DOHH2 (cell line): ENCODE results near the gene KCNV2.

Source experiments
- H3F3A ChIP-seq: fragments of 200-600 bp; sonication (generic), shearing (Covaris generic); 2 replicates; pipeline ENCODE4 v1.6.0; 2016; ENCODE audit warnings: antibody characterized with exemption, mild to moderate bottlenecking; ENCODE audit not compliant: control insufficient read depth, insufficient read depth
- H3K27ac ChIP-seq: fragments of 200-600 bp; sonication (generic); 2 replicates; pipeline ENCODE4 v1.5.1; 2014; ENCODE audit warnings: low read depth, mild to moderate bottlenecking, low read length, moderate library complexity
- H3K27me3 ChIP-seq: fragments of 200-600 bp; sonication (generic); 2 replicates; pipeline ENCODE4 v1.6.1; 2014; ENCODE audit warnings: mild to moderate bottlenecking, low read length, mixed read lengths; ENCODE audit not compliant: control insufficient read depth
- H3K36me3 ChIP-seq: fragments of 200-600 bp; sonication (generic); 2 replicates; pipeline ENCODE4 v1.6.1; 2014; ENCODE audit warnings: mild to moderate bottlenecking, low read length, moderate library complexity, mixed read lengths; ENCODE audit not compliant: control insufficient read depth
- H3K4me1 ChIP-seq: fragments of 200-600 bp; sonication (generic); 2 replicates; pipeline ENCODE4 v1.6.1; 2014; ENCODE audit warnings: mild to moderate bottlenecking, low read length, mixed read lengths; ENCODE audit not compliant: control insufficient read depth
- H3K4me2 ChIP-seq: fragments of 200-600 bp; sonication (generic); 2 replicates; pipeline ENCODE4 v1.6.0; 2014; ENCODE audit warnings: mild to moderate bottlenecking, low read length, moderate library complexity
- H3K4me3 ChIP-seq: fragments of 200-600 bp; sonication (generic); 2 replicates; pipeline ENCODE4 v1.5.1; 2014; ENCODE audit warnings: mild to moderate bottlenecking, low read length, mixed read lengths
- H3K79me2 ChIP-seq: fragments of 200-600 bp; sonication (generic); 2 replicates; pipeline ENCODE4 v1.6.1; 2014; ENCODE audit warnings: mild to moderate bottlenecking, low read length, mixed read lengths; ENCODE audit not compliant: control insufficient read depth
- H3K9me2 ChIP-seq: fragments of 200-600 bp; sonication (generic); replicated peaks from 2 replicates; pipeline ENCODE4 v1.6.1; 2014; ENCODE audit warnings: mild to moderate bottlenecking, low read length, mixed read lengths; ENCODE audit not compliant: control insufficient read depth
- H3K9me3 ChIP-seq: fragments of 200-600 bp; sonication (generic); 2 replicates; pipeline ENCODE4 v1.6.1; 2014; ENCODE audit warnings: antibody characterized with exemption, low read length, mixed read lengths; ENCODE audit not compliant: control insufficient read depth, insufficient read depth
- H4K20me1 ChIP-seq: fragments of 200-600 bp; sonication (generic); 2 replicates; pipeline ENCODE4 v1.6.0; 2014; ENCODE audit warnings: low read depth, mild to moderate bottlenecking, antibody characterized with exemption, low read length, moderate library complexity; ENCODE audit not compliant: control insufficient read depth, insufficient read depth
- CTCF ChIP-seq: fragments of 200-600 bp; sonication (generic); IDR thresholded peaks from one replicate; pipeline ENCODE4 v1.5.1; 2014; ENCODE audit warnings: antibody characterized with exemption, mild to moderate bottlenecking, low read depth, low read length; ENCODE audit not compliant: poor library complexity, severe bottlenecking
- EZH2phosphoT487 ChIP-seq: fragments of 200-600 bp; sonication (generic); IDR thresholded peaks from 2 replicates; pipeline ENCODE4 v1.6.1; 2017; ENCODE audit warnings: borderline replicate concordance, mild to moderate bottlenecking, antibody characterized with exemption, low read length, moderate library complexity, mixed read lengths

The KCNV2 gene

GRCh38 chr9:2691626-2692025 is 25.7 kb upstream of the KCNV2 start:
- TF ChIP-seq CTCF (no peak), EZH2phosphoT487 (no peak)
- no peaks in the 10 kb centered on the region for H4K20me1 ChIP-seq

DNA sequence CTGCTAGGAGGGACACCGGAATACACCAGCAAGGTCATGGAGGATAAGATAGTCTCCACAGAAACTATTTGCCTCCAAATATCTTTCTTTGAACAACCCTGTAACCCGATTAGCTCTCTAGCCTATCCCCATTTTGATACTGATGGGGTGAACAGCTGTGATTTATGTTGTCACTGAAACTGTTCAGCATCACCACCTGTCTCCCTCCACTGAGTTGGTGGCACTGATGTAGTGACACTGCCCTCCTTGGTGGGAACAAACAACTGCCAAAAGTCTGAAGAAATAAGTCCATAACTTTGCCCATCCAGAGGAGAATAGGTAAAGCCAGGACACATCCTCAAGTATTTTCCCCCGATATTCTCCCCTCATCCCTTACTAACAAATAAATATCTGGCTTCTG is 24.3 kb upstream of the KCNV2 start:
- Histone ChIP-seq H3K4me3 (no peak overlapping the region), H3K9me3 (no peaks in the 10 kb centered on the region), H3K27me3 (no peaks in the 10 kb centered on the region), H3K36me3 (no peaks in the 10 kb centered on the region), H3K4me2 (no peak overlapping the region), H4K20me1 (no peaks in the 10 kb centered on the region), H3K9me2 (no peaks in the 10 kb centered on the region), H3F3A (no peaks in the 10 kb centered on the region), H3K79me2 (no peaks in the 10 kb centered on the region), H3K27ac (no peak overlapping the region), H3K4me1 (no peaks in the 10 kb centered on the region)
- TF ChIP-seq CTCF (no peak), EZH2phosphoT487 (no peak)

More at GRCh38 chr9:2691626-2692025, 25.7 kb upstream of the KCNV2 start:
- Histone ChIP-seq H3K9me2 (no peaks in the 10 kb centered on the region), H3K79me2 (no peaks in the 10 kb centered on the region), H3K27ac (no peak overlapping the region), H3K4me3 (no peak overlapping the region), H3K4me1 (no peaks in the 10 kb centered on the region), H3K27me3 (no peaks in the 10 kb centered on the region), H3K36me3 (no peaks in the 10 kb centered on the region), H3K9me3 (no peaks in the 10 kb centered on the region), H3K4me2 (no peak overlapping the region), H3F3A (no peaks in the 10 kb centered on the region)

GRCh38 chr9:2697492-2697891 is 19.8 kb upstream of the KCNV2 start:
- Histone ChIP-seq H3K27ac (no peak overlapping the region), H3K27me3 (no peaks in the 10 kb centered on the region), H3F3A (no peaks in the 10 kb centered on the region), H3K4me2 (no peak overlapping the region), H3K9me3 (no peaks in the 10 kb centered on the region), H4K20me1 (no peaks in the 10 kb centered on the region), H3K9me2 (no peaks in the 10 kb centered on the region), H3K79me2 (no peaks in the 10 kb centered on the region), H3K36me3 (no peaks in the 10 kb centered on the region), H3K4me1 (no peaks in the 10 kb centered on the region), H3K4me3 (no peak overlapping the region)
- TF ChIP-seq EZH2phosphoT487 (no peak), CTCF (no peak)

DNA sequence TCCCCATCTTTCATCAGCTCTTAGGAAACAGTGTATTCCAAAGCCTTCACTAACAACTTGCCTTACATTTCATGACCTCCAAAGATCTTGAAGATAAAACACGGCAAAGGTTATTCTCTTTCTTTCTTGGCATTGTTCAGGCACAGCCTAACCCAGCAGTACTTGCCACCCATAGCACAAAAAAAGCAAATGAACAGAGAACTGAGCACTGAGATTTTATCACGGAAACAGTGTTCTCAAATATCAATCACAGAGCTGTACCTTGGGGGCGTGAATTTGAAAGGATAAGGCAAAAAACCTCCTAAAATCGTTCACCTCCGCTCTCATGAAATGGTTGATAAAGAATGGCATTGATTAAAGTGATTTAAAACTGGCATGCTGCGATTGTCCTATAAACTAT is 16.9 kb upstream of the KCNV2 start:
- no peaks in the 10 kb centered on the region for H3F3A ChIP-seq
- no peaks in the 10 kb centered on the region for H3K9me3 ChIP-seq
- H3K4me2 ChIP-seq = no peak overlapping the region
- TF ChIP-seq EZH2phosphoT487 (no peak), CTCF (no peak)
- H3K4me1 ChIP-seq = no peaks in the 10 kb centered on the region
- H4K20me1 ChIP-seq = no peaks in the 10 kb centered on the region
- H3K9me2 ChIP-seq = no peaks in the 10 kb centered on the region
- H3K4me3 ChIP-seq = no peak overlapping the region
- no peaks in the 10 kb centered on the region for H3K79me2 ChIP-seq
- no peak overlapping the region for H3K27ac ChIP-seq
- H3K27me3 ChIP-seq = no peaks in the 10 kb centered on the region
- H3K36me3 ChIP-seq = no peaks in the 10 kb centered on the region
